Transverse colon (tissue), 3 donors: ENCODE data around the gene ZNF574.

Experiments used
- EP300 ChIP-seq: sonication (generic); formaldehyde crosslinking; IDR thresholded peaks from one replicate; pipeline ENCODE4 v1.6.1; 2017; ENCODE audit warnings: antibody characterized with exemption, low read depth
- POLR2AphosphoS5 ChIP-seq, 3 donors: sonication (generic); formaldehyde crosslinking; IDR thresholded peaks; one replicate each; pipeline ENCODE4 v1.6.1; 2016; ENCODE audit warnings: antibody characterized with exemption in 3 of 3

DNA sequence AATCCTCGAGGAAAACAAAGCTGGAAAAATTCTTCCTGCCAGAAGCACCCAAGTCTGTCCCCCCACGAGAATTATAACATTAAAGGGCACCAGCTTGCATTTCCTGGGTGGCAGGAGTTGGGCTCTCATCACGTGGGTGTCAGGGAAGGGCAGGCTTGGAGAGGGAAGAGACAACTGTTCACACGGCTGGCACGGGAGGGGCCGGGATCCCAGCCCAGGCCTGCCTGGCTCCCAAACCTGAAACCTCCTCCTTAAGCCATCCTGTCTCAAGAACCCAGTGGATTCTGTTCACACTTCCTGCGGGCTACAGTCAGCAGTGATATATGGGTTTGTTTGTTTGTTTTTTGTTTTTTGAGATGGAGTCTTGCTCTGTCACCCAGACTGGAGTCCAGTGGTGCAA is 18.1 kb upstream of the ZNF574 start:
- TF ChIP-seq EP300 (no peak), POLR2AphosphoS5 (IDR thresholded peaks at IDR 0.05) (no peak)
